Right atrium auricular region (tissue), 2 donors: ENCODE results near the gene KIF1C. TPM values are rescaled to one million over a fixed set of nuclear protein-coding genes. Genes with fewer than 3 reads are reported as not detected.

Experiments
- DNase-seq: peaks from one replicate; pipeline ENCODE4 v3.0.0-alpha.2; 2019; ENCODE audit warnings: low spot score
- H3K27ac ChIP-seq, 2 donors: fragments of 200-600 bp; sonication (generic); 1 replicate in 1 of 2; 2 replicates in 1 of 2; pipeline ENCODE4 v1.5.1; 2016 to 2019
- H3K27me3 ChIP-seq, 2 donors: fragments of 200-600 bp; sonication (generic); one replicate each; pipeline versions ENCODE4 v1.5.1 to v1.6.0; 2017 to 2019
- H3K36me3 ChIP-seq: fragments of 200-600 bp; sonication (generic); one replicate; pipeline ENCODE4 v1.5.1; 2016
- H3K4me1 ChIP-seq, 2 donors: fragments of 200-600 bp; sonication (generic); one replicate each; pipeline versions ENCODE4 v1.5.1 to v1.6.0; 2017 to 2019
- H3K4me3 ChIP-seq, 2 donors: fragments of 200-600 bp; sonication (generic); 1 replicate in 1 of 2; 2 replicates in 1 of 2; pipeline ENCODE4 v1.5.1; 2017 to 2019; ENCODE audit warnings: mild to moderate bottlenecking in 1 of 2, moderate library complexity in 1 of 2
- H3K9me3 ChIP-seq, 2 donors: fragments of 200-600 bp; sonication (generic); one replicate each; pipeline ENCODE4 v1.5.1; 2019
- CTCF ChIP-seq, 2 donors: fragments of 200-600 bp; sonication (generic); IDR thresholded peaks; one replicate each; pipeline ENCODE4 v1.5.1; 2019; ENCODE audit warnings: antibody characterized with exemption in 2 of 2
- total RNA-seq, 2 donors: library from RNA; depleted of rRNA; stranded (reverse); fragments of >200 nt; gene quantifications; one replicate each; pipeline ENCODE4 v1.1.0, GENCODE V29; 2016

Gene KIF1C
- total RNA-seq, 2 donors from 2014 or later: 179 to 232 TPM

- no peak overlapping the region for H3K4me3 ChIP-seq
- peaks cover 0 to 4% of the 10 kb centered on the region in 2 donors for H3K4me1 ChIP-seq
- DNase-seq: no peak
- TF ChIP-seq CTCF (IDR thresholded peaks at IDR 0.05): no peak
- H3K27ac ChIP-seq: no peak overlapping the region
- peaks cover 38% of the 10 kb centered on the region for H3K36me3 ChIP-seq
- no peaks in the 10 kb centered on the region for H3K9me3 ChIP-seq
- H3K27me3 ChIP-seq: no peaks in the 10 kb centered on the region
These were observed 39.6 kb upstream of the KIF1C start for GRCh38 chr17:4958102-4958501.

- Histone ChIP-seq H3K36me3 (peaks cover 38% of the 10 kb centered on the region), H3K27me3 (no peaks in the 10 kb centered on the region), H3K4me3 (no peak overlapping the region), H3K27ac (no peak overlapping the region), H3K9me3 (no peaks in the 10 kb centered on the region), H3K4me1 (no peaks in the 10 kb centered on the region)
- DNase-seq: no peak
- TF ChIP-seq CTCF (IDR thresholded peaks at IDR 0.05): no peak
These were observed 38.3 kb upstream of the KIF1C start for GRCh38 chr17:4959261-4959965.

DNA sequence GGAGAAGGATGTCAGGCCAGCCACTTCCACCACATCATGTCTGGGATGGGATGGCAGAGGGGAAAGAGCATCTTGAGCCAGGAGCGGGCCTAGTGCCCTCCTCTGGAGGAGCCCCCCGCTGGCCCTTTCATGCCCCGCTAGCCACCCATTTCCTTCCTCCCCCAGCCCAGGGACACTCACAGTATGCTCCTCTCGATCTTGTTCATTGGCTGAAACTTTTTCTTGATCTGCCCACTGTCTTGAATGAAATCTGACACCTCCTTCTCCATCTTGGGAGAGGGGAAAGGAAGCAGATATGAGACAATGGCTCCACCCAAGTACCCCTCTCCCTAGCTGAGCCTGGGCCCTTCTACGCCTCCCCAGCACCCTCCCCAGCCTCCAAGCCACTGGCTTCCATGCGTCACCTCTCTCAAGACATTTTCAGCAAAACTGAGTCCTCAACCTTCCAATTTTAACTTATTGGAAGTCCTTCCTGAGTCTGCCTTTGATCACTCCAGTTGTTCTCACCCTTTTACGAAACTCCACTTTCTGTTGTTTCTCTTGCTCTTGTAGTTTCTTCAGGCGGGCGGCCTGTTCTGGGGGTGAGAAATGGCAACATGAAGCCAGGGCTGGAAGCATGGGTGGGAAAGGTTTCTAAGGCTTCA lies 37.3 kb upstream of the KIF1C start:
- DNase-seq: no peak
- Histone ChIP-seq H3K4me3 (no peak overlapping the region), H3K27me3 (no peaks in the 10 kb centered on the region), H3K36me3 (peaks cover 38% of the 10 kb centered on the region), H3K27ac (no peak overlapping the region), H3K4me1 (peaks cover 0 to 2% of the 10 kb centered on the region in 2 donors), H3K9me3 (no peaks in the 10 kb centered on the region)
- TF ChIP-seq CTCF (IDR thresholded peaks at IDR 0.05): no peak

GRCh38 chr17:4965311-4965986 lies 32.3 kb upstream of the KIF1C start:
- TF ChIP-seq CTCF (IDR thresholded peaks at IDR 0.05): no peak
- Histone ChIP-seq H3K36me3 (peaks cover 17% of the 10 kb centered on the region), H3K27ac (peak overlapping the region; percentile 85 to 91), H3K9me3 (no peaks in the 10 kb centered on the region), H3K27me3 (no peaks in the 10 kb centered on the region), H3K4me3 (no peak overlapping the region), H3K4me1 (peaks cover 0 to 36% of the 10 kb centered on the region in 2 donors)
- no peak for DNase-seq

DNA sequence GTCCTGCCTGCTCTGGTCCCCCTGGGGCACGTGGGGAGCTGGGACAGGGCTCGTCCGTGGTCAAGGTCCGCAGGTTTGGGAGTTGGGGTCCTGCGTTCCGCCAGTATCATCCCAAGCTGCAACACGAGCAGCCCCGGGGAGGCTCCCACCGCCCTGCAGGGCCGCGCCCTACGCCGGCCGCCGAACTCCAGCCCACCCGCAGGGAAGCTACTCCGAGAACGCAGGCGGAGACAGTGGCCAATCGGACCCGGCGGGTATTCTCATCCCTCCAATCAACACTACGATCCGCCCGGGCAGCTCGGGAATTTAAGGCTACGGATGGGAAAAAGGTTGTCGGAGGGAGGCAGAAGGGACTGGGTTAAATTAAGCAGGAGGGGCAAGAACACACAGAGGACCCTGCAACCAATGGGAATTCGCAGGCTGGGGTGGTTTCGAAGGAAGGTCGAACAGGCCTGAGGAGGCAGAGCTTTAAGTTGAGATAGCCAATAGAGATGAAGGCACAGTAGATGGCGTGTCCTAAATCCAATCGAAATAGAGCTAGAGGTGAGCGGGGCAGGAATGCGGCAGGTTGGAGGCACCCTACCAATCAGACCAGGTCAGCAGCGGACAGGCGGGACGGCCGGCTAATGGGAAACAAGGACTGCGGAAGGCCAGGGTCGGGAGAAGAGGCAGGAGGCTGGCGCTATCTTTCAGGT lies 30.8 kb upstream of the KIF1C start:
- TF ChIP-seq CTCF (IDR thresholded peaks at IDR 0.05): no peak
- peaks cover 17% of the 10 kb centered on the region for H3K36me3 ChIP-seq
- peaks cover 0 to 36% of the 10 kb centered on the region in 2 donors for H3K4me1 ChIP-seq
- peak; percentile 100 for DNase-seq
- H3K27ac ChIP-seq: peak overlapping the region; percentile 95 to 97
- H3K4me3 ChIP-seq: peak overlapping the region; percentile 69 to 75
- no peaks in the 10 kb centered on the region for H3K27me3 ChIP-seq
- H3K9me3 ChIP-seq: no peaks in the 10 kb centered on the region
